ENCODE data around the gene MAGEA9.
"Not testable (repeated sequence)": the region's sequence is repeated elsewhere in the genome, so short reads cannot be mapped to it uniquely, and the experiment has no call there.

Gene MAGEA9

GRCh38 chrX:149781727-149782126 is at the start of gene MAGEA9:
Gene MAGEA9, plus strand, starts transcription at chrX:149781930. Its CDS starts 4,281 bp downstream, at chrX:149786211.
- DNase-seq; in situ Hi-C loops (cut with MboI; ENCODE audit: low pct_unique_long_range_greater_than_20kb, low sequenced_read_pairs): not testable (repeated sequence)

GRCh38 chrX:149742269-149742668 is 39.5 kb upstream of the MAGEA9 start:
- in situ Hi-C loops (cut with MboI; ENCODE audit: low pct_unique_long_range_greater_than_20kb, low sequenced_read_pairs); DNase-seq: not testable (repeated sequence)

GRCh38 chrX:149746390-149747007 is 35.2 kb upstream of the MAGEA9 start:
- in situ Hi-C loops (cut with MboI; ENCODE audit: low pct_unique_long_range_greater_than_20kb, low sequenced_read_pairs); DNase-seq: not testable (repeated sequence)

- in situ Hi-C loops (cut with MboI; ENCODE audit: low pct_unique_long_range_greater_than_20kb, low sequenced_read_pairs): no loop called here
- no peak for DNase-seq
Observed at GRCh38 chrX:149757206-149758067, 24.3 kb upstream of the MAGEA9 start.

- DNase-seq: no peak
- in situ Hi-C loops (cut with MboI; ENCODE audit: low pct_unique_long_range_greater_than_20kb, low sequenced_read_pairs): no loop called here
Observed at GRCh38 chrX:149758068-149758714, 23.5 kb upstream of the MAGEA9 start.

GRCh38 chrX:149758715-149759078 is 23.0 kb upstream of the MAGEA9 start:
- DNase-seq; in situ Hi-C loops (cut with MboI; ENCODE audit: low pct_unique_long_range_greater_than_20kb, low sequenced_read_pairs): not testable (repeated sequence)

GRCh38 chrX:149759824-149760223 is 21.9 kb upstream of the MAGEA9 start:
- no peak for DNase-seq
- in situ Hi-C loops (cut with MboI; ENCODE audit: low pct_unique_long_range_greater_than_20kb, low sequenced_read_pairs): no loop called here

GRCh38 chrX:149760965-149761364 is 20.8 kb upstream of the MAGEA9 start:
- no peak for DNase-seq
- in situ Hi-C loops (cut with MboI; ENCODE audit: low pct_unique_long_range_greater_than_20kb, low sequenced_read_pairs): no loop called here

- in situ Hi-C loops (cut with MboI; ENCODE audit: low pct_unique_long_range_greater_than_20kb, low sequenced_read_pairs); DNase-seq: not testable (repeated sequence)
Observed at GRCh38 chrX:149761858-149762674, 19.7 kb upstream of the MAGEA9 start.

- in situ Hi-C loops (cut with MboI; ENCODE audit: low pct_unique_long_range_greater_than_20kb, low sequenced_read_pairs): no loop called here
- no peak for DNase-seq
Observed at GRCh38 chrX:149762696-149763614, 18.8 kb upstream of the MAGEA9 start.

GRCh38 chrX:149770344-149770743 is 11.4 kb upstream of the MAGEA9 start:
- in situ Hi-C loops (cut with MboI; ENCODE audit: low pct_unique_long_range_greater_than_20kb, low sequenced_read_pairs): not testable (repeated sequence)

GRCh38 chrX:149773026-149773425 is 8.7 kb upstream of the MAGEA9 start:
- DNase-seq; in situ Hi-C loops (cut with MboI; ENCODE audit: low pct_unique_long_range_greater_than_20kb, low sequenced_read_pairs): not testable (repeated sequence)

More at GRCh38 chrX:149770344-149770743, 11.4 kb upstream of the MAGEA9 start:
- not testable (repeated sequence) for DNase-seq

- DNase-seq; in situ Hi-C loops (cut with MboI; ENCODE audit: low pct_unique_long_range_greater_than_20kb, low sequenced_read_pairs): not testable (repeated sequence)
Observed at GRCh38 chrX:149773768-149774167, 8.0 kb upstream of the MAGEA9 start, which contains the start of gene HSFX1. Gene HSFX1, plus strand, starts transcription at chrX:149774068. Its CDS starts 614 bp downstream, at chrX:149774682.

GRCh38 chrX:149777999-149778398 is 3.7 kb upstream of the MAGEA9 start:
- DNase-seq; in situ Hi-C loops (cut with MboI; ENCODE audit: low pct_unique_long_range_greater_than_20kb, low sequenced_read_pairs): not testable (repeated sequence)

GRCh38 chrX:149795531-149795930 is 13.8 kb downstream of the MAGEA9 start:
- in situ Hi-C loops (cut with MboI; ENCODE audit: low pct_unique_long_range_greater_than_20kb, low sequenced_read_pairs); DNase-seq: not testable (repeated sequence)

GRCh38 chrX:149799095-149799714 is 17.5 kb downstream of the MAGEA9 start:
- DNase-seq: no peak
- in situ Hi-C loops (cut with MboI; ENCODE audit: low pct_unique_long_range_greater_than_20kb, low sequenced_read_pairs): no loop called here

- in situ Hi-C loops (cut with MboI; ENCODE audit: low pct_unique_long_range_greater_than_20kb, low sequenced_read_pairs): no loop called here
- no peak for DNase-seq
Observed at GRCh38 chrX:149799938-149800337, 18.2 kb downstream of the MAGEA9 start.

Measured in KBM-7 (cell line).